GM10266 (cell line): Measurements from ENCODE around the gene ZER1.

ENCODE experiments used
- DNase-seq: peaks from one replicate; pipeline ENCODE4 v3.0.0; 2012; ENCODE audit errors: extremely low spot score
- TF ChIP-seq, protein P1 (sequence below): IDR thresholded peaks from 2 replicates; pipeline ENCODE4 v1.5.1; 2012; ENCODE audit warnings: mild to moderate bottlenecking, low read depth; ENCODE audit not compliant: control insufficient read depth, insufficient read depth; ENCODE audit errors: missing control alignments

Gene ZER1

DNA sequence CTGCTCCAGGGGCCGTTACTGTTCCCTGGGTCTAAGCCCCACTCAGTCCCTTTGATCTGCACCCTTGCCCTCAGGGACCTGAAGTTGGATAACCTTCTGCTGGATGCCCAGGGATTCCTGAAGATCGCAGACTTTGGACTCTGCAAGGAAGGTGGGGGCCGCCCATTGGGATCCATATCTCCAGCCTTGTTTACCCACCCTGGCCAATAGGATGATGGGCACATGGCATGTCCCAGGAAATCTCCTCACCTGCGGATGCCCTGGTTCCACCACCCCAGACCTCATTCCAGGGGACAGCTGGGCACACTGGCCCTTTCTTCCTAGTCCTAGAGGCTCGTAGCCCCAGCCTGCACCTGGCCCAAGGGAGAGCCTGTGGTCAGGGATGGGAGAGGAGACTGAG, 53.3 kb downstream of the ZER1 start:
- DNase-seq = no peak
- TF ChIP-seq, protein P1, sequence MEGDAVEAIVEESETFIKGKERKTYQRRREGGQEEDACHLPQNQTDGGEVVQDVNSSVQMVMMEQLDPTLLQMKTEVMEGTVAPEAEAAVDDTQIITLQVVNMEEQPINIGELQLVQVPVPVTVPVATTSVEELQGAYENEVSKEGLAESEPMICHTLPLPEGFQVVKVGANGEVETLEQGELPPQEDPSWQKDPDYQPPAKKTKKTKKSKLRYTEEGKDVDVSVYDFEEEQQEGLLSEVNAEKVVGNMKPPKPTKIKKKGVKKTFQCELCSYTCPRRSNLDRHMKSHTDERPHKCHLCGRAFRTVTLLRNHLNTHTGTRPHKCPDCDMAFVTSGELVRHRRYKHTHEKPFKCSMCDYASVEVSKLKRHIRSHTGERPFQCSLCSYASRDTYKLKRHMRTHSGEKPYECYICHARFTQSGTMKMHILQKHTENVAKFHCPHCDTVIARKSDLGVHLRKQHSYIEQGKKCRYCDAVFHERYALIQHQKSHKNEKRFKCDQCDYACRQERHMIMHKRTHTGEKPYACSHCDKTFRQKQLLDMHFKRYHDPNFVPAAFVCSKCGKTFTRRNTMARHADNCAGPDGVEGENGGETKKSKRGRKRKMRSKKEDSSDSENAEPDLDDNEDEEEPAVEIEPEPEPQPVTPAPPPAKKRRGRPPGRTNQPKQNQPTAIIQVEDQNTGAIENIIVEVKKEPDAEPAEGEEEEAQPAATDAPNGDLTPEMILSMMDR = no peak

DNA sequence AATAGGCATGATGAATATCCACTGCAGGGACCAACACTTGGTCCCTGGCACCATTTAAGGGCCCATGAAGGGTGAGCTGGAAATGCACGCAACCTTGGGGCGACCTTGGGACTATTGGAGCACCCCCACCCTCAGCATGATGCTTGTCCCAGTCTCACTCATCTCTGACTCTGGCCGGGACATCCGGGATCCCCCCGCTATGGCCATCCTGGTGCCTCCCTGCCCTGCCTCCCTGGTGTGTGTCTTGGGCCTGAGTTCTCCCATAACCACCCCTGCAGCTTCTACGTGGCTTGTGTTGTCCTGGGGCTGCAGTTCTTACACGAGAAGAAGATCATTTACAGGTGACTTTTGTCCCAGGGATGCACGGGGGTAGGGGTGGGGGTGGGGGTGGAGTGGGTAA, 53.7 kb downstream of the ZER1 start:
- TF ChIP-seq, protein P1 = no peak
- DNase-seq = no peak

DNA sequence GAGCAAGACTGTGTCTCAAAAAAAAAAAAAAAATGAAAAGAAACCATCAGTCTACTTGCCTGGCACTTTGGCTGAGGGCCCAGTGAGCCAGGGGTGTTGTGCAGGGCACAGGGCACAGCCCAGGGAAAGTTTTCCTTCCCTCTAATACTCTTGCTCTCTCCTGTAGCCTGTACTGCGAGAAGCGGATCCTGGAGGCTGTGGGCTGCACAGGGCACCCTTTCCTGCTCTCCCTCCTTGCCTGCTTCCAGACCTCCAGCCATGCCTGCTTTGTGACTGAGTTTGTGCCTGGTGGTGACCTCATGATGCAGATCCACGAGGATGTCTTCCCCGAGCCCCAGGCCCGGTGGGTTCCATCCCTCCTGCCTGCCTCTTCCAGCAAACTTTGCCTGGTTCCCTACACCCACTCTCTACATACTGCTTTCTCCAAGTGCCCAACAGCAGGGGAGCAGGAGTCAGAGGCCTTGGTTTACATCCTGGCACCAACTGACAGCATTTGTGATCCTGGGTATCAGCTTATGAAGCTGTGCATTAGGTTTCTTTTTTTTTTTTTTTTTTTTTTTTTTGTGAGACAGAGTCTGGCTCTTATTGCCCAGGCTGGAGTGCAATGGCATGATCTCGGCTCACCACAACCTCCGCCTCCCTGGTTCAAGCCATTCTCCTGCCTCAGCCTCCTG, 55.0 kb downstream of the ZER1 start:
- TF ChIP-seq, protein P1 = no peak
- no peak for DNase-seq

DNA sequence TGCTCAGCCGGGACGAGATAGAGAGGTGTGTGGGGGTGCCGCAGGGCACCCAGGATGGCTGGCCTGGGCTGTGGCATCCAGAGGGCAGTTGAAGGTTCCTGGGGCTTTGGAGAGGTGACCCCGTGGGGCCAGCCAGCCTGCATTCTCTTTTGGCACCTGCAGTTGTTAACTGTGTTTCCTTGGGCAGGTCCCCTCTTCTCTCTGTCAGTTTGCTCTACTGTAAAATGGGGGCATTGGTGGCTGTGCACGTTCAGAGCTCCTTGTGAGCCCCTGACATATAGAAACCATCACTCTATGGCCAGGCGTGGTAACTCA, 56.3 kb downstream of the ZER1 start:
- TF ChIP-seq, protein P1 = no peak
- DNase-seq = no peak

DNA sequence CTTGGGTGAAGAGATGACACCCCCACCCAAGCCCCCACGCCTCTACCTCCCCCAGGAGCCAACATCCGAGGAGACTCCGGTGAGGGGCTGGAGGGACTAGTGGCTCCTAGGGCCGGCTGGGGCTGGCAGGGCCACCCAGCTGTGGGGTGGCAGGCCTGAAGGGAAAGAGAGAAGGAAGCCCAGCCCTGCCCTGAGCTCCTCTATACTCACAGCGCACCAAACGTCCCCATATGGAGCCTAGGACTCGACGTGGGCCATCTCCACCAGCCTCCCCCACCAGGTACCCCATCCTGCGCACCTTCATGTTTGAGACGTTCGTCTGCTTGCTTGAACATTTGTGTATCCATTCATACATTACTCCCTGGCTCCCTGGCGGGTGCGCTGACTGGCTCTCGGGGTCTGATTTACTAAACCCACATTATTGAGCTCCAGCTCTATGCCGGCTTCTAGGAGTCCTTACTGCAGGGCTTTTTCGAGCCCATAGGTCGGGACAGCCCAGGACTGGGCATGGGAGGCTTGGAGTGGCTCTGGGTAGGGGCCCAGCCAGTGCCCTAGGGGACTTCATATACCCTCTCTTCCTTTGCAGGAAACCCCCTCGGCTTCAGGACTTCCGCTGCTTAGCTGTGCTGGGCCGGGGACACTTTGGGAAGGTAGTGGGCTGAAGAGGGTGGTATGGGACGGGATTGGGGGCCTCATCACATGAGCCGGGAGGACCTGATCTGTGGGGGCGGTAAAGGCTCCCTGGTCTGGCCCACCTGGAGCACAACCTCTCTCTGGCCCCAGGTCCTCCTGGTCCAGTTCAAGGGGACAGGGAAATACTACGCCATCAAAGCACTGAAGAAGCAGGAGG, 56.9 kb downstream of the ZER1 start:
- TF ChIP-seq, protein P1 = no peak
- DNase-seq = no peak

DNA sequence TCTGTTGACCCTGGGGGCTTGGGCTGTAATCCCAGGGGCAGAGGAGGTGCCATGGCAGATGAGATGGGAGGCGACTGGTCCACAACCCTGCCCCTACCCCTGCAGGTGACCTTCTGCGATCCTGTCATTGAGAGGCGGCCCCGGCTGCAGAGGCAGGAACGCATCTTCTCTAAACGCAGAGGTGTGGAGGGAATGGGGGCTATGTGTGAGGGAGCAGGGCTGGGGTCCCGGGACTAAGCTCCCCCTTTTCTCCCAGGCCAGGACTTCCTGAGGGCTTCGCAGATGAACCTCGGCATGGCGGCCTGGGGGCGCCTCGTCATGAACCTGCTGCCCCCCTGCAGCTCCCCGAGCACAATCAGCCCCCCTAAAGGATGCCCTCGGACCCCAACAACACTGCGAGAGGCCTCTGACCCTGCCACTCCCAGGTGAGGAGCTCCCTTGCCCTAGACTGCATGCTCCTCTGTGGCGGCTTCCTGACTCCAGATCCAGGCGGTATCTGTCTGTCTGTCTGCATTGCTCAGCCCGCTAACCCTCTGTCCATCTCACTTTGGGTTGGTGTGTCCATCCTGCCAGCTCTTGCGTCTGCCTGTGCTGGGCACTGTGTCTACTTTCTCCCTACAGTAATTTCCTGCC, 57.7 kb downstream of the ZER1 start:
- TF ChIP-seq, protein P1 = no peak
- no peak for DNase-seq

DNA sequence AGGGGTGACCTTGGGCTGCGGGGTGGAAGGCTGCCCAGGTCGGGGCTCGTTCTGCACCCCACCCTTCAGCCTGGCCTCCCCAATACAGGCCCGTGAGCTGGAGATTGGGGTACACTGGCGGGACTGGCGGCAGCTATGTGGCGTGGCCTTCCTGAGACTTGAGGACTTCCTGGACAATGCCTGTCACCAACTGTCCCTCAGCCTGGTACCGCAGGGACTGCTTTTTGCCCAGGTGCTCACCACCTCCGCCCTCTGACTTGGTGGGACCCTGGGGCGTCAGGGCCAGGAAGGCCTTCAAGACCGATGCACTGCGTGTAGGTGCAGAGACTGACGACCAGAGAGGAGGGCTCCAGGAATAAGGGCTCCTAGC, 58.3 kb downstream of the ZER1 start:
- no peak for DNase-seq
- TF ChIP-seq, protein P1 = no peak
